HCT116 (cell line): ENCODE data around the gene MAEA. TPM values are rescaled to one million over a fixed set of nuclear protein-coding genes. Genes with fewer than 3 reads are reported as not detected.

Experiments used
- ATAC-seq: fragments of 200-7000 bp; cut with Tn5 transposase; 2 replicates; pipeline ENCODE4 v1.9.1; 2020; ENCODE audit warnings: mild to moderate bottlenecking, moderate library complexity
- BruUV-seq: library from RNA; stranded (reverse); fragments of 400-500 nt; replicated peaks from 2 replicates; lab custom pipeline; 2021; lab: Mats Ljungman, UMichigan
- CTCF ChIA-PET: fragments of 300-600 bp; sonication (Branson Sonifier 250); formaldehyde crosslinking; loops from one replicate; lab custom pipeline; 2021; ENCODE audit warnings: antibody characterized with exemption; lab: Charles Lee
- POLR2A ChIA-PET: fragments of 300-600, 350-600 bp; sonication (Branson Sonifier 250); formaldehyde crosslinking; loops from one replicate; lab custom pipeline; 2021; ENCODE audit warnings: antibody characterized with exemption; lab: Charles Lee
- RAD21 ChIA-PET, 2 experiments: fragments of 300-600 bp; sonication (Branson Sonifier 250); formaldehyde crosslinking; loops; one replicate each; lab custom pipeline; 2023; ENCODE audit warnings: low total read pairs in 2 of 2; ENCODE audit not compliant: uncharacterized antibody in 2 of 2, unreplicated experiment in 2 of 2, low non-redundant PET in 1 of 2; lab: Charles Lee
- DNase-seq: peaks from one replicate; pipeline ENCODE4 v3.0.0-alpha.2; 2010; ENCODE audit warnings: low read depth, low spot score
- H2AFZ ChIP-seq: fragments of 200-600 bp; shearing (Covaris generic), sonication (generic); 2 replicates; pipeline ENCODE4 v1.6.1; 2017; ENCODE audit warnings: low read depth, mixed run types, mixed read lengths, antibody characterized with exemption, low read length; ENCODE audit not compliant: poor library complexity, severe bottlenecking
- H3K27ac ChIP-seq: 2 replicates; pipeline ENCODE4 v1.5.1; 2012; ENCODE audit warnings: low read depth, low read length
- H3K27me3 ChIP-seq: fragments of 200-600 bp; sonication (generic); 2 replicates; pipeline ENCODE4 v1.6.1; 2016; ENCODE audit warnings: mixed run types, low read length, mixed read lengths; ENCODE audit not compliant: insufficient read depth
- H3K36me3 ChIP-seq, 2 experiments: fragments of 200-500 bp in 1 of 2; fragments of 200-600 bp in 1 of 2; sonication (Bioruptor generic) in 1 of 2; sonication (generic) in 1 of 2; 2 replicates each; pipeline versions ENCODE4 v1.5.1 to v1.6.1; 2014 to 2016; ENCODE audit warnings: low read length in 2 of 2, inconsistent platforms in 1 of 2, mixed read lengths in 1 of 2, mixed run types in 1 of 2; ENCODE audit not compliant: insufficient read depth in 2 of 2, control insufficient read depth in 1 of 2
- H3K4me1 ChIP-seq, 2 experiments: fragments of 200-600 bp in 1 of 2; sonication (generic) in 1 of 2; 2 replicates each; pipeline versions ENCODE4 v1.5.1 to v1.6.1; 2012 to 2017; ENCODE audit warnings: low read length in 2 of 2, inconsistent platforms in 1 of 2, mild to moderate bottlenecking in 1 of 2, mixed read lengths in 1 of 2, mixed run types in 1 of 2, moderate library complexity in 1 of 2; ENCODE audit not compliant: insufficient read depth in 2 of 2, control insufficient read depth in 1 of 2
- H3K4me2 ChIP-seq: fragments of 200-600 bp; sonication (generic); 2 replicates; pipeline ENCODE4 v1.6.1; 2017; ENCODE audit warnings: mixed run types, low read length, mixed read lengths
- H3K4me3 ChIP-seq, 2 experiments: fragments of 200-600 bp in 1 of 2; sonication (generic) in 1 of 2; replicated peaks in 1 of 2; 2 replicates each; pipeline ENCODE4 v1.5.1; 2011 to 2016; ENCODE audit warnings: low read length in 2 of 2, control low read depth in 1 of 2, low read depth in 1 of 2, mild to moderate bottlenecking in 1 of 2, mixed read lengths in 1 of 2, mixed run types in 1 of 2
- H3K79me2 ChIP-seq: fragments of 200-600 bp; sonication (generic); 2 replicates; pipeline ENCODE4 v1.6.1; 2017; ENCODE audit warnings: mild to moderate bottlenecking, mixed run types, low read length, moderate library complexity, mixed read lengths; ENCODE audit not compliant: insufficient read depth
- H3K9ac ChIP-seq: fragments of 200-600 bp; sonication (generic); 2 replicates; pipeline ENCODE4 v1.6.1; 2016; ENCODE audit warnings: low read length, mixed read lengths
- H3K9me2 ChIP-seq: fragments of 200-600 bp; sonication (generic), shearing (Covaris generic); 2 replicates; pipeline ENCODE4 v1.6.1; 2017; ENCODE audit warnings: mixed run types, mild to moderate bottlenecking, moderate library complexity; ENCODE audit not compliant: insufficient read depth
- H3K9me3 ChIP-seq, 2 experiments: fragments of 200-500 bp in 1 of 2; fragments of 200-600 bp in 1 of 2; sonication (Bioruptor generic) in 1 of 2; sonication (generic) in 1 of 2; 2 replicates each; pipeline ENCODE4 v1.6.1; 2014 to 2017; ENCODE audit warnings: low read length in 2 of 2, mixed read lengths in 2 of 2, inconsistent platforms in 1 of 2, low read depth in 1 of 2, mild to moderate bottlenecking in 1 of 2, mixed run types in 1 of 2, moderate library complexity in 1 of 2; ENCODE audit not compliant: control insufficient read depth in 1 of 2, insufficient read depth in 1 of 2
- H4K20me1 ChIP-seq: fragments of 200-600 bp; sonication (generic), shearing (Covaris generic); 2 replicates; pipeline ENCODE4 v1.6.1; 2017; ENCODE audit warnings: mixed run types, mild to moderate bottlenecking, moderate library complexity; ENCODE audit not compliant: insufficient read depth
- EGR1 ChIP-seq: IDR thresholded peaks from 2 replicates; pipeline ENCODE4 v1.6.1; 2012; ENCODE audit warnings: low read depth
- JUND ChIP-seq: IDR thresholded peaks from 2 replicates; pipeline ENCODE4 v1.6.1; 2012
- MAX ChIP-seq: IDR thresholded peaks from 2 replicates; pipeline ENCODE4 v1.6.1; 2012
- POLR2AphosphoS5 ChIP-seq: IDR thresholded peaks from 2 replicates; pipeline ENCODE4 v1.6.1; 2011; ENCODE audit warnings: mild to moderate bottlenecking, low read depth, low read length, moderate library complexity
- RAD21 ChIP-seq: IDR thresholded peaks from 2 replicates; pipeline ENCODE4 v1.6.1; 2012; ENCODE audit warnings: low read depth, mild to moderate bottlenecking
- REST ChIP-seq: IDR thresholded peaks from 2 replicates; pipeline ENCODE4 v1.6.1; 2012; ENCODE audit warnings: low read depth
- SRF ChIP-seq: IDR thresholded peaks from 2 replicates; pipeline ENCODE4 v1.6.1; 2012; ENCODE audit warnings: low read depth
- TCF7L2 ChIP-seq: IDR thresholded peaks from 2 replicates; pipeline ENCODE4 v1.7.0; 2011; ENCODE audit warnings: borderline replicate concordance, inconsistent platforms; ENCODE audit not compliant: insufficient read depth, insufficient read length; ENCODE audit errors: extremely low read depth
- ZFX ChIP-seq: fragments of 450-650 bp; IDR thresholded peaks from 2 replicates; pipeline ENCODE4 v1.6.1; 2017
- intact Hi-C: fragments of 100-400 bp; cut with micrococcal nuclease; formaldehyde crosslinking; loops from 2 replicates; pipeline ENCODE4 v1.10.0; 2022
- total RNA-seq: library from RNA; stranded (reverse); gene quantifications from one replicate; pipeline ENCODE4 v1.2.1, GENCODE V29; 2021; ENCODE audit not compliant: unreplicated experiment
- TF ChIP-seq, protein P1 (sequence below): IDR thresholded peaks from 2 replicates; pipeline ENCODE4 v1.6.1; 2012
- TF ChIP-seq, protein P2 (sequence below), 3 experiments: fragments of 200-600 bp in 1 of 3; sonication (generic) in 1 of 3; IDR thresholded peaks in 2 of 3; conservative IDR thresholded peaks in 1 of 3; 2 replicates each; pipeline ENCODE4 v1.5.1; 2012 to 2017; ENCODE audit warnings: low read depth in 2 of 3, low read length in 2 of 3, antibody characterized with exemption in 1 of 3, borderline replicate concordance in 1 of 3, control low read depth in 1 of 3, mild to moderate bottlenecking in 1 of 3, mixed read lengths in 1 of 3, mixed run types in 1 of 3, moderate library complexity in 1 of 3; ENCODE audit not compliant: insufficient read depth in 1 of 3

Gene MAEA
- total RNA-seq, 1 experiment from 2014 or later = 88.3 TPM

GRCh38 chr4:1266881-1267763 lies 22.6 kb upstream of the MAEA start:
- ChIA-PET CTCF (interaction anchor here (1.1 to 1.6 kb wide), 3 partner anchors 11 to 137 kb away, joined by 3 to 7 read pairs (median 5); no protein-coding TSS in a partner anchor), RAD21 (interaction anchor here in 1 of 2 experiments (0.6 to 1.2 kb wide), 3 partner anchors 20 to 141 kb away, joined by 3 read pairs; no protein-coding TSS in a partner anchor), POLR2A (no interaction called here)
- no peak overlapping the region for H2AFZ ChIP-seq
- no peaks in the 10 kb centered on the region; a peak in 1 of 4 replicates for H3K36me3 ChIP-seq
- BruUV-seq = no TSS peak
- no peak for DNase-seq
- no peaks in the 10 kb centered on the region for H3K27me3 ChIP-seq
- no peak overlapping the region for H3K4me2 ChIP-seq
- no peak for TF ChIP-seq RAD21
- no peak for TF ChIP-seq ZFX
- no peak for TF ChIP-seq POLR2AphosphoS5
- TF ChIP-seq MAX = no peak
- no peak for TF ChIP-seq EGR1
- H3K9me3 ChIP-seq = peaks cover 0 to 5% of the 10 kb centered on the region in 2 experiments; a peak in 1 of 4 replicates
- no peaks in the 10 kb centered on the region for H4K20me1 ChIP-seq
- H3K79me2 ChIP-seq = no peaks in the 10 kb centered on the region
- no peak for ATAC-seq
- H3K4me1 ChIP-seq = no peaks in the 10 kb centered on the region
- intact Hi-C loops = no loop called here
- no peaks in the 10 kb centered on the region for H3K9me2 ChIP-seq
- no peak overlapping the region for H3K4me3 ChIP-seq
- no peak overlapping the region for H3K9ac ChIP-seq
- H3K27ac ChIP-seq = no peak overlapping the region

GRCh38 chr4:1269209-1269608 lies 20.5 kb upstream of the MAEA start:
- H4K20me1 ChIP-seq = no peaks in the 10 kb centered on the region
- no peaks in the 10 kb centered on the region for H3K79me2 ChIP-seq
- no peak overlapping the region for H3K4me3 ChIP-seq
- H3K27me3 ChIP-seq = no peaks in the 10 kb centered on the region
- ChIA-PET POLR2A (no interaction called here), CTCF (no interaction called here), RAD21 (no interaction called here)
- BruUV-seq = no TSS peak
- no peaks in the 10 kb centered on the region; a peak in 1 of 4 replicates for H3K36me3 ChIP-seq
- H3K9me3 ChIP-seq = peaks cover 0 to 5% of the 10 kb centered on the region in 2 experiments; a peak in 1 of 4 replicates
- no peaks in the 10 kb centered on the region for H3K9me2 ChIP-seq
- H2AFZ ChIP-seq = no peak overlapping the region
- H3K4me2 ChIP-seq = no peak overlapping the region
- no peak overlapping the region for H3K27ac ChIP-seq
- no peaks in the 10 kb centered on the region for H3K4me1 ChIP-seq
- H3K9ac ChIP-seq = no peak overlapping the region
- no peak for DNase-seq
- ATAC-seq = no peak
- intact Hi-C loops = loop anchor here (2.0 kb wide), 1 partner anchor 196 kb away; no protein-coding TSS in a partner anchor
- TF ChIP-seq EGR1 = no peak
- TF ChIP-seq MAX = no peak
- TF ChIP-seq JUND = no peak
- TF ChIP-seq RAD21 = no peak
- TF ChIP-seq POLR2AphosphoS5 = no peak
- no peak for TF ChIP-seq SRF
- TF ChIP-seq, protein P1, sequence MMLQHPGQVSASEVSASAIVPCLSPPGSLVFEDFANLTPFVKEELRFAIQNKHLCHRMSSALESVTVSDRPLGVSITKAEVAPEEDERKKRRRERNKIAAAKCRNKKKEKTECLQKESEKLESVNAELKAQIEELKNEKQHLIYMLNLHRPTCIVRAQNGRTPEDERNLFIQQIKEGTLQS = no peak
- TF ChIP-seq REST = no peak
- TF ChIP-seq TCF7L2 = no peak
- TF ChIP-seq, protein P2, sequence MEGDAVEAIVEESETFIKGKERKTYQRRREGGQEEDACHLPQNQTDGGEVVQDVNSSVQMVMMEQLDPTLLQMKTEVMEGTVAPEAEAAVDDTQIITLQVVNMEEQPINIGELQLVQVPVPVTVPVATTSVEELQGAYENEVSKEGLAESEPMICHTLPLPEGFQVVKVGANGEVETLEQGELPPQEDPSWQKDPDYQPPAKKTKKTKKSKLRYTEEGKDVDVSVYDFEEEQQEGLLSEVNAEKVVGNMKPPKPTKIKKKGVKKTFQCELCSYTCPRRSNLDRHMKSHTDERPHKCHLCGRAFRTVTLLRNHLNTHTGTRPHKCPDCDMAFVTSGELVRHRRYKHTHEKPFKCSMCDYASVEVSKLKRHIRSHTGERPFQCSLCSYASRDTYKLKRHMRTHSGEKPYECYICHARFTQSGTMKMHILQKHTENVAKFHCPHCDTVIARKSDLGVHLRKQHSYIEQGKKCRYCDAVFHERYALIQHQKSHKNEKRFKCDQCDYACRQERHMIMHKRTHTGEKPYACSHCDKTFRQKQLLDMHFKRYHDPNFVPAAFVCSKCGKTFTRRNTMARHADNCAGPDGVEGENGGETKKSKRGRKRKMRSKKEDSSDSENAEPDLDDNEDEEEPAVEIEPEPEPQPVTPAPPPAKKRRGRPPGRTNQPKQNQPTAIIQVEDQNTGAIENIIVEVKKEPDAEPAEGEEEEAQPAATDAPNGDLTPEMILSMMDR (IDR thresholded peaks at IDR 0.05 in 2 of 3, conservative IDR thresholded peaks at IDR 0.05 in 1 of 3; ENCODE audit: borderline replicate concordance in 1 of 3, insufficient read depth in 1 of 3, low read depth in 2 of 3, low read length in 2 of 3) = no peak
